C4-2B (cell line): Measurements from ENCODE around the gene MOCS1.

ENCODE experiments used
- ZFX ChIP-seq: fragments of 450-650 bp; IDR thresholded peaks from 2 replicates; pipeline ENCODE4 v1.6.1; 2017
- TF ChIP-seq, protein P1 (sequence below): fragments of 450-650 bp; conservative IDR thresholded peaks from 2 replicates; pipeline ENCODE4 v1.5.1; 2017; ENCODE audit warnings: mild to moderate bottlenecking

DNA sequence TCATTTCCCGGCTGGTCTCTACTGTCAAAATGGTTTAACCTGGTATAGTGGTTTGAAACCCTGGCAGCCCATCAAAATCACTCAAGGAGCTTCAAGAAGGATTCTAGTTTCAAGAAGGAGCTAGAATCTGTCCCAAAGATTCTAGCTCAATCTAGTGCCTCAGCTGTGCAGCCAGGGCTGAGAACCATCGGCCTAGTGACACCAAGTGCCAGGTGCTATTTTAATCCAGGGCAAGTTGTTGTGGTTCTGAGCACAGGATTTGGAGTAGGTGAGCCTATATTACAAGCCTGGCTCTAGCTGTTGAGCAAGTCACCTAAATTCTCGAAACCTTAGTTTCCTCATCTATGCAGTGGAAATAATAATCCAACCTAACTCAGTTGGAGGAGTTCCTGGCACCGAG, 3.7 kb downstream of the MOCS1 start:
- TF ChIP-seq, protein P1, sequence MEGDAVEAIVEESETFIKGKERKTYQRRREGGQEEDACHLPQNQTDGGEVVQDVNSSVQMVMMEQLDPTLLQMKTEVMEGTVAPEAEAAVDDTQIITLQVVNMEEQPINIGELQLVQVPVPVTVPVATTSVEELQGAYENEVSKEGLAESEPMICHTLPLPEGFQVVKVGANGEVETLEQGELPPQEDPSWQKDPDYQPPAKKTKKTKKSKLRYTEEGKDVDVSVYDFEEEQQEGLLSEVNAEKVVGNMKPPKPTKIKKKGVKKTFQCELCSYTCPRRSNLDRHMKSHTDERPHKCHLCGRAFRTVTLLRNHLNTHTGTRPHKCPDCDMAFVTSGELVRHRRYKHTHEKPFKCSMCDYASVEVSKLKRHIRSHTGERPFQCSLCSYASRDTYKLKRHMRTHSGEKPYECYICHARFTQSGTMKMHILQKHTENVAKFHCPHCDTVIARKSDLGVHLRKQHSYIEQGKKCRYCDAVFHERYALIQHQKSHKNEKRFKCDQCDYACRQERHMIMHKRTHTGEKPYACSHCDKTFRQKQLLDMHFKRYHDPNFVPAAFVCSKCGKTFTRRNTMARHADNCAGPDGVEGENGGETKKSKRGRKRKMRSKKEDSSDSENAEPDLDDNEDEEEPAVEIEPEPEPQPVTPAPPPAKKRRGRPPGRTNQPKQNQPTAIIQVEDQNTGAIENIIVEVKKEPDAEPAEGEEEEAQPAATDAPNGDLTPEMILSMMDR: no peak
- TF ChIP-seq ZFX: no peak
